Neutrophil (primary cell): ENCODE results near the gene ZNF467.

Experiments
- H3K27ac ChIP-seq: fragments of 200-600 bp; sonication (generic); 2 replicates; pipeline ENCODE4 v1.5.1; 2016; ENCODE audit warnings: mild to moderate bottlenecking, moderate library complexity
- H3K27me3 ChIP-seq: fragments of 200-600 bp; sonication (generic); 2 replicates; pipeline ENCODE4 v1.6.0; 2016; ENCODE audit warnings: mild to moderate bottlenecking
- H3K36me3 ChIP-seq: fragments of 200-600 bp; sonication (generic); 2 replicates; pipeline ENCODE4 v1.5.1; 2017
- H3K4me1 ChIP-seq, 2 experiments: fragments of 200-600 bp in 1 of 2; sonication (generic) in 1 of 2; 1 replicate in 1 of 2; 2 replicates in 1 of 2; pipeline versions ENCODE4 v1.5.1 to v1.6.1; 2013 to 2016; ENCODE audit warnings: low read depth in 1 of 2, low read length in 1 of 2, mild to moderate bottlenecking in 1 of 2, moderate library complexity in 1 of 2; ENCODE audit not compliant: control insufficient read depth in 1 of 2, insufficient read depth in 1 of 2
- H3K4me3 ChIP-seq, 2 experiments: fragments of 200-600 bp in 1 of 2; sonication (generic) in 1 of 2; 1 replicate in 1 of 2; 2 replicates in 1 of 2; pipeline ENCODE4 v1.5.1; 2013 to 2016; ENCODE audit warnings: low read depth in 1 of 2, low read length in 1 of 2, mild to moderate bottlenecking in 1 of 2, moderate library complexity in 1 of 2
- H3K9me3 ChIP-seq: fragments of 200-600 bp; sonication (generic); 2 replicates; pipeline ENCODE4 v1.5.1; 2016
- CTCF ChIP-seq: fragments of 200-600 bp; sonication (generic); IDR thresholded peaks from 2 replicates; pipeline ENCODE4 v1.5.1; 2016; ENCODE audit warnings: antibody characterized with exemption

Gene ZNF467

GRCh38 chr7:149727053-149727898 is 46.1 kb downstream of the ZNF467 start:
- Histone ChIP-seq H3K36me3 (no peaks in the 10 kb centered on the region), H3K4me3 (no peak overlapping the region), H3K4me1 (peaks cover 0 to 3% of the 10 kb centered on the region in 2 experiments), H3K27ac (no peak overlapping the region), H3K27me3 (no peaks in the 10 kb centered on the region), H3K9me3 (no peaks in the 10 kb centered on the region)
- no peak for TF ChIP-seq CTCF

- Histone ChIP-seq H3K27me3 (no peaks in the 10 kb centered on the region), H3K4me3 (no peak overlapping the region), H3K36me3 (no peaks in the 10 kb centered on the region), H3K27ac (no peak overlapping the region), H3K9me3 (no peaks in the 10 kb centered on the region), H3K4me1 (peaks cover 0 to 3% of the 10 kb centered on the region in 2 experiments)
- no peak for TF ChIP-seq CTCF
Measured at GRCh38 chr7:149725916-149726315, 47.5 kb downstream of the ZNF467 start.

GRCh38 chr7:149725426-149725821 is 48.0 kb downstream of the ZNF467 start:
- no peak for TF ChIP-seq CTCF
- peaks cover 0 to 3% of the 10 kb centered on the region in 2 experiments for H3K4me1 ChIP-seq
- no peaks in the 10 kb centered on the region for H3K36me3 ChIP-seq
- H3K27me3 ChIP-seq = no peaks in the 10 kb centered on the region
- no peak overlapping the region for H3K27ac ChIP-seq
- no peaks in the 10 kb centered on the region for H3K9me3 ChIP-seq
- no peak overlapping the region for H3K4me3 ChIP-seq

- no peaks in the 10 kb centered on the region for H3K27me3 ChIP-seq
- no peaks in the 10 kb centered on the region for H3K9me3 ChIP-seq
- no peak overlapping the region for H3K27ac ChIP-seq
- H3K36me3 ChIP-seq = no peaks in the 10 kb centered on the region
- H3K4me1 ChIP-seq = peaks cover 0 to 3% of the 10 kb centered on the region in 2 experiments
- no peak for TF ChIP-seq CTCF
- no peak overlapping the region for H3K4me3 ChIP-seq
Measured at GRCh38 chr7:149724661-149725425, 48.5 kb downstream of the ZNF467 start.

GRCh38 chr7:149723795-149724495 is 49.4 kb downstream of the ZNF467 start:
- H3K27ac ChIP-seq = no peak overlapping the region
- peaks cover 0 to 3% of the 10 kb centered on the region in 2 experiments for H3K4me1 ChIP-seq
- no peak for TF ChIP-seq CTCF
- H3K9me3 ChIP-seq = no peaks in the 10 kb centered on the region
- no peak overlapping the region for H3K4me3 ChIP-seq
- no peaks in the 10 kb centered on the region for H3K36me3 ChIP-seq
- H3K27me3 ChIP-seq = no peaks in the 10 kb centered on the region
